HG03097 (cell line): ENCODE data around the gene RBM4.
A peak's percentile ranks its signal among the peaks of the same experiment; 100 is the strongest.

Source experiments
- ATAC-seq: cut with Tn5 transposase; IDR thresholded peaks from one replicate; pipeline ENCODE4 v1.9.1; 2021; ENCODE audit not compliant: unreplicated experiment, low FRiP score

The RBM4 gene

DNA sequence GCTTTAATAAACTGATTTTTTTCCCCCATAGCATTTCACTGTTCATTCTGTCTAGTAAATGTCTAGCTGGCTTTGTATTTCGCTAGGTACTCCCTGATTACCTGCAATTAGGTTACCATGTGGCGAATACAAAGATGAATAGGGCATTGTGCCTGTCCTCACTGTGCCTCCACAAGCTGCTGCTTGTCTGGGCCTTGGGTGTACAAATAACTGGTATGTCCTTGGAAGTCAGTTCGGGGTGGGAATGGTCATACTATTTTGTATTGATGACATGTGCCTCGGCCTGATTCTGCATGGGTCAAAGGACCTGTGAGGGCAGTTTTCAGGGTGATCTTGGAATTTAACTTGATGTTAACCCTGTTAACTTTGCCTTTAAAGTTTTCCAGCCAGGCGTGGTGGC, 11.4 kb downstream of the RBM4 start:
- ATAC-seq, result no peak

DNA sequence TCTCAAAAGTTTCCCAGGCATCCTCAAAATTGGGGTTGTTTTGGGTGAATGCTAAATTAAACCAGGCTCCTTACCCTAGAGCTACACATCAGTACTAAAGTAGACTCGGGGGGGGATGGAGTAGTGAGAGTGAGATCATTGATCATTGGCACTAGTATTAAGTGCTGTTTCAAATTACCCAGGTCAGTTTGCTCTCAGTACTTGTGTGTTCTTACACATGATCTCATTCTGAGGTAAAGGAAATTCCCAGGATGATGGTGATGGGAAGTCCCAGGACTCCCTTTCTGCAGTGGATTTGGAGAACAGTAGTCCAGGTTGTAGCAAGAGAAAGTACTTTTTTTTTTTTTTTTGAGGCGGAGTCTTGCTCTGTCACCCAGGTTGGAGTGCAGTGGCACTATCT, 12.5 kb downstream of the RBM4 start:
- ATAC-seq, result no peak

GRCh38 chr11:66652651-66653050, 14.1 kb downstream of the RBM4 start:
- ATAC-seq, result no peak

DNA sequence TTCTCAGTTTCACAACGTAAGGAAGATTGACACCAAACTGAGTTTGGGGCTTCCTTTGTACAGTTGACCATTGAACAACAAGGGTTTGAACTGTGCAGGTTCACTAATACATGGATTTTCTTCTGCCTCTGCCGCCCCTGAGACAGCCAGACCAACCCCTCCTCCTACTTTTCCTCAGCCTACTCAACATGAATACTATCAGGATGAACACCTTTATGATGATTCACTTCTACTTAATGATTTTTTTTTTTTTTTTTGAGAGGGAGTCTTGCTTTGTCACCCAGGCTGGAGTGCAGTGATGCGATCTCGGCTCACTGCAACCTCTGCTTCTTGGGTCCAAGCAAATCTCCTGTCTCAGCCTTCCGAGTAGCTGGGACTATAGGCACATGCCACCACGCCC, 14.6 kb downstream of the RBM4 start:
- no peak for ATAC-seq

- ATAC-seq, result no peak
These were observed 21.3 kb downstream of the RBM4 start for GRCh38 chr11:66659763-66660162.

GRCh38 chr11:66663741-66664296, 25.3 kb downstream of the RBM4 start:
- ATAC-seq, result no peak

GRCh38 chr11:66665369-66665768, 26.9 kb downstream of the RBM4 start:
- no peak for ATAC-seq

DNA sequence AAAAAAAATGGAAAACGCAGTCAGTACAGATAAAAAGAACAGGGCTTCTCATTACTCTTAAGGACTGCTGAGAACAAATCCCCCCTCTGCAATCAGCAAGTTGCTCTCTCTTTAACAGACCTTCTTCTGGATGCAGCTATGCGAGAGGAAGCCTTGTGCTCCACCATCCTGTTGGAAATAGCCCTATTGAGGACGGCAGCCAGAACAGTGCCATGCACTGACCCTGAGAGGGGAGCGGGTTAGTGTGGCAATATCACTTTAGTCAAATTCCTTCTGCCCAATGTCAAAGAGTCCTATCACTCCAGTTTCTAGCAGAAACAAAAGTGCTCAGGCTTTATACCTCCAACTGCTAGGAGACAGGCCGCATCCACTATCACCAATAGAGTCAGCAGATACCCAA, 32.3 kb downstream of the RBM4 start:
- ATAC-seq, result no peak

DNA sequence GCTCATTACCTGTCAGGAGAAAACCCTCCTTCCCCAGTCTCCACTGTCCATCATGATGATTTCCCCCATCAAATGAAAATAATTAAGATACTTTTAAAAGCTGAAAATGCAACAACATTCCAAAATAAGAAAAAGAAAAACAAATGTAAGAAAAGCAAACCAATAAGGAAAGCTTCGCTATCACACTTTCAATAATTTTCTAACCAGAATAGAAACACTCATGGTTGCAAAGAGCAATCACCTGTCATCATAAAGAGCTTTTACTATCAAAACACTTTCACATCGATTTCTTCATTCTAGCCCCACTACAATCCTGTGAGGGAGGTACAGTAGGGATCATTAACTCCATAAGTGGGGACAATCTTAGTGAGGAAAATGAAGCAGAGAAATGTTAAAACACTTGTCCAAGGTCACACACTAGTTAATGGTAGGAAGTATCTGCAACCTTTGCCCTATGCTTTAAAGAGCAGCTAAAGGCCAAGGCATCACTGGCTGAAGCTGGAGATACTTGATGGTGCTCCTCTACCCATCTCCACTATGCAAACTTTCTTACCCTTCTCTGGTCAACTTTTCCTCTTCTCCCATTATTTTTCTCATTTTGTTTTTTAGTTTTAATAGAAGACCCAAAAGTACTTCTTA, 36.6 kb downstream of the RBM4 start:
- no peak for ATAC-seq

DNA sequence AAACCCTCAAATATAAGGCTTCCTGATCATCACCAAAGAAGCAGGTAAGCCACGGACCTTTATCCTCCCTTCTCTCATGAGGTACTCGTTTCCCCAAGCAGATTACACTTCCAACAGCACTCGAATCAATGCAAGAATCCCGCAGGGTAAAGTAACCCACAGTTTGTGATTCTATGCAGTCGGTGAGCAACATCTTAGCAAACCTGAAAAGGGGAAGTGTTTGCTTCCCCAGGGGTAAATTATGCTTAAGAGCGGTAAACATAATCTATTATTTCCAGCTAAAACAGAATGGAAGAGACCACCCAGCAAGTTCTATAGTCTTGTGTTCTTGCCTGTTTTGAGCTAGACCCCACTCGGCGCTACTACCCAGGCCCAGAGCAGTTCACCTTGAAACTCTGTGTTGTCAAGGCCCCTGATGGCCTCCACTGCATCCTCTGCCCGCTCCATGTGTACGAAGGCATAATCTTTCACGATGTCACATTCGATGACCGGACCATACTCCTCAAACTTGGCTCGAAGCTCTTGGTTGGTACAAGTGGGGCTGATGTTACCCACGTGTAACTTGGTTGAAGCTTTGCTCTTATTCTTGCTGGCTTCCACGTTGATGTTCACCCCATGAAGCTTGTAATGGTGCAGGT, 37.9 kb downstream of the RBM4 start:
- no peak for ATAC-seq

DNA sequence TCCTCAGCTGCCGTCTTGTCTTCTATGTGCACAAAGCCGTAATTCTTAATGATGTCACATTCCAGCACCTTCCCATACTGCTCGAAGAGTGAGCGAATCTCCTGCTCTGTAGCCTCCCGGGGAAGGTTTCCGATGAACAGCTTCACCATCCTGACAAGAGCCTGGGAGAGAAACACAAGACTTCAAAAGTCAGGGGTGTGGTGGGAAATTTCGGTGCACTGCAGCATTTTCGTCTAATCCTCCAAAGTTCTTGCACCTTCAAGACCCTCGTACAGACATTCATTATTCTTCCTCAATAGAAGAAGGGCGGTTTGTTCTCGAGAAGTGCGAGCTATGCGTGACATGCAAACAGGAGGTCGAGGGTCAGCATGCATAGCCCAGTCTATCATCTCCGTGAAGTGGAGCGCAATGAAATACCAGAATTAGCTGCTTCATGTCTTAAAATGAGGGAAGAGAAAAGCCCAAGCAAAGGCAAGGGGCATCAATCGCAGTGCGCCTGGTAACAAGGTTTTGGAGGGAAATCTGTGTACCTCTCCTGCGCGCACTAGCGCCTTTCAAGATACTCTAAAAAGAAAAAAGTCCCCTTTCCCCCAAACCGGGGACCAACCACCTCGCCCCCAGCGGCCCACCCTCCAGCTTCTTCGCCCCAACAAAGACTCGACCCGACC, 38.6 kb downstream of the RBM4 start:
- no peak for ATAC-seq

GRCh38 chr11:66677599-66678375, 39.3 kb downstream of the RBM4 start, which contains the start of gene RBM4B:
Gene RBM4B (minus strand): TSS chr11:66677887. CDS start chr11:66677079, 808 bp downstream.
- ATAC-seq, result peak; percentile 77

GRCh38 chr11:66680966-66681645, 42.6 kb downstream of the RBM4 start:
- no peak for ATAC-seq

GRCh38 chr11:66683877-66684276, 45.4 kb downstream of the RBM4 start:
- no peak for ATAC-seq

DNA sequence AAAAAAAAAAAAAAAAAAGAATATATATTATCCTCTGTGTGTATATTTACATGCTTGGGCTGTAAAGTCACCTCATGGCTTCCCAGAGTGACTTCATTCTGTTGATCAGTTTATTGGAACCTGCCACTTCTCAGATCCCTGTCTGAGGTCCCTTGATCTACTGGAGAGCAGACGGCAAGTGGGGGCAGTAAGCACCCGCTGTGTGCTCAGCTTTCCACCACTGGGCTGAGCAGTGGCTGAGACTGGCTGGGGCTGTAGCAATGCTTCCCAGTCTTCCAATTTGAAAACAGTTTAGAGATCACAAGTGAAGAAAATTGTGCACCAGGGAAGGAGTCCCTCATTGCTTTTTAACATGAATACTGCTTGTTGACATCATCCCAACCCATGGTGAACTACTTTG, 46.1 kb downstream of the RBM4 start:
- no peak for ATAC-seq

DNA sequence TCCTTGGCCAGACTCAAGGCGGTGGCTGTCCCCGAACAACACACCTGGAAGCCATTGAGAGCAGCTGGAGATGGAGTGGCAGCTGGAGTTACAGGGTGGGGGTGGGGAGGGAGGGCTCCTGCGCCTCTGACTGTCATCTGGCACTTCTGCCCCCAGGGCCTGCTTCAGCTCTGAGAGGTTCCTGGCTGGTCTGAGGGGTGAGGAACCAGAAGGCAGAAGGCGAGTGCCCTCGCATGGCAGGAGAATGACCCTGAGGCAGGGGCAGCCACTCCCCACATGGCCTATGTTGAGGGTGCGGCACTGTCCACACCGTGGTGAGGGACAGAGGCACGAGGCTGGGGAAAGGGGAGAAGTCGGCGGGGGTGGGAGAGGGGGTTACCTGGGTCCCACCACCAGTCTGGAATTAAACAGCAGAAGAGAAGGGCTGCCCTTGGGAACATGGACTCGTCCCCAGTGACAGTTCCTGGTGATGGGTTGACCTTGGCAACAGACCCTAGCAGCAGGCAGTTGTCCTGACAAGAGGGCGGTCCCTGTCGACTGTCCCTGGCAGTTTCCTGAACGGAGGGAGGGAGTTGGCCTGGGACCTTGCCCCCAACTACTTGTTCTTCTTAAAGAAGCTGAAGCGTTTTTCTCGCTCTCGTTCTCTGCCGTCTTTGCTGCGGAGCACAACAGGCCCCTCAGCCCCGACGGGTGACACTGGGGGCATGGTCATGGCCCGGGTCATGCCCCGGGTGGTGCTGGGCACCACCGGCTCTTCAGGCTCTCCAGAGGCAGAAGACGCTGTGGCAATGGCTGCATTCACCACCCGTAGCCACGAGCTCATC, 47.0 kb downstream of the RBM4 start:
- no peak for ATAC-seq

DNA sequence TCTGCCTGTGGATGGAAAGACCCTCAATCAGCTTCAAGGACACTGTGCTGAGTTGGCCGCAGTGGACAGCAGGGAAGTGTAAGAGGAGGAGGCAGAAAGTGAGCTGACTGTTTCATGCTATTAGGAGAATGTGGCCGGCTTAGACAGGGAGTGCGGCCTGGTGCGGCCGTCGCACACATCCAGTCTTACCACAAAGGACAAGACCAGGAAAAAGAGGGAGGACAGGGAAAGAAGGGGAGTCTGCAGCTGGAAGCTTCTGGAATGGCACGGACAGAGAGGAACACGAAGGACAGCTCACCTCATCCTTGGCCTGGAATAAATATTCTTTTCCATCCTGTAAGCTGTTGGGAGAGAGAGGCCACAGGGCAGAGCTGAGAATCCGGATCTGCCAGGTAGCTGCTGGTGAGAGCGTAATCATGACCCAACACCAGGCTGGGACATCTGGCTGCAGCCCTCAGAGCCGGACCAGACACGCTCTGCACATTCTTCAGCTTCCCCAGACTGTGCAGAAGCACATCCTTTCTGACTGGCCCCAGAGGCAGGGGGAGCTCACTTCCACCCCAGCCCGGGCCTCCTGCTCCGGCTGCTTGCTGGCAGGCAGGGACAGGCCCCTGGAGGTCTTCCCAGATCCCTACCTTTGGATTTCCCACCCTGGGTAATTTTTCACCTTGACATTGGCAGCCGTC, 47.7 kb downstream of the RBM4 start:
- ATAC-seq, result no peak

GRCh38 chr11:66686801-66687750, 48.6 kb downstream of the RBM4 start:
- ATAC-seq, result no peak
